8988T (cell line): Measurements from ENCODE around the gene DSN1.
"Not testable (repeated sequence)": the region's sequence is repeated elsewhere in the genome, so short reads cannot be mapped to it uniquely, and the experiment has no call there.

ENCODE experiments used
- DNase-seq: peaks from one replicate; pipeline ENCODE4 v3.0.0; 2011

DSN1 gene, protein sequence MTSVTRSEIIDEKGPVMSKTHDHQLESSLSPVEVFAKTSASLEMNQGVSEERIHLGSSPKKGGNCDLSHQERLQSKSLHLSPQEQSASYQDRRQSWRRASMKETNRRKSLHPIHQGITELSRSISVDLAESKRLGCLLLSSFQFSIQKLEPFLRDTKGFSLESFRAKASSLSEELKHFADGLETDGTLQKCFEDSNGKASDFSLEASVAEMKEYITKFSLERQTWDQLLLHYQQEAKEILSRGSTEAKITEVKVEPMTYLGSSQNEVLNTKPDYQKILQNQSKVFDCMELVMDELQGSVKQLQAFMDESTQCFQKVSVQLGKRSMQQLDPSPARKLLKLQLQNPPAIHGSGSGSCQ

DNA sequence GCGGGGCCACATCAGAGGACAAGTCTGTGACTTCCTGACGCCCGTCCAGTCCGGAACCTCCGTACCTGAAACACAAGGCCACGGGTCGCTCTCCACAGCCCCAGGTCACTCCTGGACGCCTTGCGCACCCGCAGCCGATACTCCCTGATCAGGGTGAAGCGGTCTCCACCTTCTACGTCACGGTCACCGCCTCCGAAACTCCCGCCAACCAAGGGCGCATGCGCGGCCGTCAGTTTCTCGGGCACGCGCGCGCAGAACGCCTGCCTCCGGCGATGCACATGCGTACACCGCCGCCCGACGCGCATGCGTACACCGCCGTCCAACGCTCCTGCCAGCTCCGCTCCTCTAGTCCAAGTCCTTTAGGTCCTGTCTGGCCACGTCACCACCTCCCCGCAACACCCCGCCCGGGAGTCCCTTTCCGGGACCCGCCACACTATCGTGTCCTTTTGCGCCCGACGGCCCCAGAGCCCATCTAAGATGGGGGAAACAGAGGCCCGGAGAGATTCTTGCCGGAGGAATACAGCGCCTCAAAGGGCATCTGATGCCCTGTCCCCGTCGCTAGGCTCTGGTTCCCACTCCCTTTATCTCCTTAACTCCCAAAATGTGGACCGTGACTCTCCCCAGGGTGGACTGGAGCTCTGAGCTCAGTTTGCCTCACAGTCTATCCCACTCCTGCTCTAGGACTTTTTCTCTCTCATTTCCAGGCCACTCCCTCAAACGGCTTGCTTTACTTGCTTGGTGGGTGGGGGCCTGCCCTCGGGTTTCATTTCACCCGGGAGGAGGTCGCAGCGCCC, at the start of gene DSN1:
DSN1 (minus strand) TSS at position 167 of the 794 bp plus-strand sequence. CDS start 2,305 bp downstream, outside the sequence.
- peak; percentile 80 for DNase-seq

DNA sequence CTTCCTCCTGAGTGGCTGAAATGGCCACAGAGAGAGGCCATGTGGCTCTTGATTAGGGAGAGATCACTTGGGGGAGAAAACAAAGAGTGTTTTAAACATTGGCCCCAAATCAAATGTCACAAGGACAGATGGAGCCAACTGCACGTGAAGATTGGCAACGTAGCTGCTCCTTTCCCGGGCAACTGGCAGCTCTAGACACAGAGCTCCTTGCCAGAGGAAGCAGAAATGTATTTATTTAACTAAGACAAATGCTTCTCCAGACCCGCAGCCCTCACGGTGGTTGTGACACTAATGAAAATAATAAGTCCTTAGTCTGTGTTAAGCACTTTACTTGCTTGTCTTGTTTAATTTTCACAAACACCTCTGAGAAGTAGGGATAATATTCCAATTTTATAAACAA, 49.6 kb upstream of the DSN1 start:
- DNase-seq, result no peak

DNA sequence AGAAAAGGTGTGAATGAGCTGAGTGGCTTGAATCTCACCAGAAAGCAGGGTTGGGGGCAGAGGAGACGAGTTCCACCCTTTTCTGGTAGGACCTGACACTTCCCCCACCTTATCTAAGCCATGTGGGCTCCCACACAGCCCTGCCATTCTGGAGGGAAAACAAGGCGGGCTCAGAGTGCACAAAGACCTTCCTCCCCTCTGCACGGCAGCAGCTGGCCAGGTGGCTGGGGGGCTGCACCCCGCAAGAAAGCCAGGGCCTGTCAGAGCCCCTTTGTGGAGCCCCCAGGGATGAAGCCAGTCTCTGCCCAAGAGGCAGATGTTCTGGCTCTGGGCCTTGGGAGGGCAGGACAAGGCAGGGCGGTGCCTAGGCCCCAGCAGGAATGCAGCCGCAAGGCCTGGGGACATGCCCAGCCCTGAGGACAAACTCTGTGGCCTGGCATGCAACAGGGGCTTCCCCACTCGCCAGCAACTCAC, 48.4 kb upstream of the DSN1 start:
- no peak for DNase-seq

DNA sequence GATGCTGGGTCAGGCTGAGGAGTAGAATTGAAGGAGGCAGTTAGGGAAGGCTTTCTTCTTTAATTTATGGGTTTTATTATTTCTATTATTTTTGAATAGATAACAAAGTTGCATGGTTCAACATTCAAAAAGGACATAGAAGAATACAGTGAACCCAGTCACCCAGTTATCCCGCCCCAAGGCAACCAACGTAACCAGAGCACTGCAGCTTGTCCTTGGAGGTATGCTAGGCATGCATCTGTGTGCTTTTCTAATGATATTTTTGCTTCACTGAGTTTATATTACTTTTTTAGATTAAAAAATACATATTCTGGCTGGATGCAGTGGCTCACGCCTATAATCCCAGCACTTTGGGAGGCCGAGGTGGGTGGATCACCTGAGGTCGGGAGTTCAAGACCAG, 47.4 kb upstream of the DSN1 start:
- no peak for DNase-seq

DNA sequence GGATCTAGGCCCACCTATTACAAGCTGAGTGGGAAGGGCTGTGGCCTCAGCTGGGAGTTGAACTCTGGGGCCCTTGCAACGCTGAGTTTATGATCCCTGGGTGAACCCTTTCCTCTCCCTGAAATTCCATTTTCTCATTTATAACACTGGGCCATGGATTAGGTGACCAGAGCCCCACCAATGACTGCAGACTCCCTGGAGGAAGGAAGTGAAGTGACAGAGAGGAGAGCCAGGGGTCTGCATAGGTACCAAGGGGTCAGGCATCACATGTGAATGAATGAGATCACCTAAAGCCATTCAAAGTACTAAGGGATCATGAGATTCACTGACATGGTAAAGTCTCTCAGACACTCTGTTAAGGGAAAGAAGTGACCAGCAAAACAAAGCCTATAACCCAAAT, 46.5 kb upstream of the DSN1 start:
- no peak for DNase-seq

DNA sequence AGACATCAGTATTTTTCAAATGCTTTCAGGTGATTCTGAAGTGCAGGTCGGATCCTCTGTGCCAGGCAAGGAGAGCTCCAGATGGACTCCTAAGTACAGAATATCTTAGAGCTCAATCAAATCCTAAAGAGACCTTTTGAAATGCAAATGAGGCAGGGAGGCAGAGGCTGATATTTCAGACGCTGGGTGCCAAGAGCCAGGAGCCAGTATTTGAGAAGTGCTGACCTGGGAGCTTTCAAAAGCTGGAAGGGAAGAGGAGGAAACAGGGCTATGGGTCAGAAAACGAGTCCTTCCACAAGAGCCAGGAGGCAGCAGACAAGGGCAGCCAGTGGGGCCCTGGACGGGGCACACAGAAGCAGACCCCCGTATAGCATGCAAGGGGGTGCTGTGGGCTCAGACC, 46.1 kb upstream of the DSN1 start:
- DNase-seq, result no peak

DNA sequence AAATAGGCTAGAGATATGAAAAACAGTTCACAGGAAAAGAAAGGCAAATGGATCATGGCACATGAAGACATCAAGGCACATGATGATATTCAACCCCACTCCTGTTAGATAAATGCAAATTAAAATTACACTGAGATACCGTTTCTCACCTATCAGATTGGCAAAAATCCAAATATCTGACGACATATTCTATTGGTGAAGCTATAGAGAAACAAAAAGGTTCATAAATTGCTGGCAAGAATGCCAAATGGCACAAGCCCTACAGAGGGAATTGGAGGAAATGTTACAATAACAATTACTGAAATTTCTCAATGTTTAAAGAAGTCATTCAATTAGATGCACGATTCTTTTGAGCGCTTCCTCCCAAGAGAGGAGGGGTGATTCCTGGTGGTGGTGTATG, 45.3 kb upstream of the DSN1 start:
- no peak for DNase-seq

DNA sequence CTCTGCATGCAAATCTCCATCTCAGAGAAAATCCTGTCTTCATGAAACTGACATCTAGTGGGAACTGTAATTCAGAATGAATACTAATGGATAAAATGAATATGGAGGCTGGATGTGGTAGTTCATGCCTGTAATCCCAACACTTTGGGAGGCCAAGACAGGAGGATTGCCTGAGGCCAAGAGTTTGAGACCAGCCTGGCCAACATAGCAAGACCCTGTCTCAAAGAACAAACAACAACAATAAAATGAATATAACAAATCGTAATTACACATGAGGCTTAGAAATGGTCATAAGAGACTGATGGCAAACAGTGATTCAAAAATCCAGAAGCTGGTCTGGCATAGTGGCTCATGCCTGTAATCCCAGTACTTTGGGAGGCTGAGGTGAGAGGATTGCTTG, 44.6 kb upstream of the DSN1 start:
- no peak for DNase-seq

DNA sequence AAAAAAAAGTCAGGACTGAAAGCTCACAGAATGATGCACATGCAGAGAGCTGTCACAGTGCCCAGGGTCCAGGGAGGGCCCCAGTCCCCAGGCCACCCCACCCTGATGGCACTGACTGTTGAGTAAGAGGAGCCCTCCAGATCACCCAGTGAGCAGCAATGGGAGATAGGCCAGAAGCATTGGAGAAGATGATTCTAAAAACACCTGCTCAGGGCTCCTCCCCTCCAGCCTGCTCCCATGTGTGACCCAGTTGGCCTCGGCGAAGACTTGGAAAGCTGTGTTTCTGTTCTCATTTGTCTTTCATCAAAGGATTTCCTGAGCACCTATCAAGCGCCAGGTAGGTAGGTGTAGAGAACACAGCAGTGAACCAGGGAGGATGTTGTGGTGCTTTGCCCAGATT, 43.9 kb upstream of the DSN1 start:
- no peak for DNase-seq

DNA sequence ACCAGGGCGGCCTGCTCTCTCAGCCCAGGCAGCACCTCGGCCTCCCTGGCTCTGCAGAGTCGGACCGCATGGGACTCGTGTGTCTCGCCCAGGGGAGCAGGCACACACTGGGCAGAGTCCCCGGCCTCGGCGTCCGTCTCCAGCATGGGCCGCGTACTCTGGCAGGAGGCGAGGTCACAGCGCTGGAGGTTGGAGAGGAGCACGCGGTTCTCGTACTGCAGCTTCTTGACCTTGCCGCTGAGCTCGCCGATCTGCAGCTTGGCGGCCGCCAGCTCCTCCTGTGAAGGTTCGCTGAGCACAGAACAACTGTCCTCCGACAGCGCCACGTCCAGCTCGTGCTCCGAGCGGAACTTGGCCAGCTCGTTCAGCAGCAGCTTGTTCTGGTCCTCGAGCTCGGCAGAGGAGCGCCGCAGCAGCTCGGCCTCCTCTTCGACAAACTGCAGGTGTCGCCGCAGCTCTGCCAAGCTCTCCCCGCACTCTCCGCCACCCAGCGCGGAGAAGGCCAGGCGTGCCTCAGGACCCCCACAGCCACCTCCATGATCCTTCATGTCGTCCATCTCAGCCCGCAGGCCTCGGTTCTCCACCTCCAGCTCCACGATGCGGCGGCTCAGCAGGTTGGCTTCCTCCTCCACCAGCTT, 42.0 kb upstream of the DSN1 start:
- DNase-seq, result no peak

DNA sequence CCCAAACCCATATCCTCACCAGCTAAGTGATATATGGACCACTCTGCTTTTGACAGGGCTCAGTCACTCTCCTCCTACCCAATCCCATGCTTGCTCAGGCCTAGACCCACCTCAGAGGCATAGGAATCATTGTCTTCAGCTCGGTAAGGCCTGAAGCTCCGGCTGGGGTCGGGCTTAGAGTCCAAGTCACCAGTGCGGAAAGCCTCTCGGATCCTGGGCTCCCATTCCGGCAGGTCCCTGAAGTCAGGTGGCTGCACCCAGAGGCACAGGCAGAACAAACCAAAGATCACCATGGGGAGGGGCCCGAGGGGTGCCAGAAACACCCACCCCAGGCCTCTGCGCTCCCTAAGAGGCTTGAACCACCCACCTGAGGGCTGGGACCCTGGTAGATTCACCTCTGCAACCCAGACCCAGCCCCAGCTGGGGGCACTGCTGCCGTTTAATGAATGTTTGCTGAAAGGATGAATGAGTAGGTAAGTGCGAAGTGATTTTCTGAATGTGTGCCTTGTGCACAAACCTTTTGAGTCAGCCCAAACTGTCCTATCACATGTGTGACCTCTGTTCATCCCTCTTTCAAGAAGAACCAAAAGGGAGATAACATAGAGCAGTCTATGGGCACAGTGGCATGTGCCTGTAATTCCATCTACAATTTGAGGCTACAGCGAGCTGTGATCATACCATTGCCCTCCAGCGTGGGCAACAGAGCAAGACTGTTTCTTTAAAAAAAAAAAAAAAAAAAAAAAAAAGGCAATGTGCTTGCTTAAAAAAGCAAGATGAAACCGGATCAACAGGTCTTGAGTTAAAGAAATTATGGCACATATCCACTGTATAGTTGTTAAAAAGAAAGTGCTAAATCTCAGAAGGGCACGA, 39.3 kb upstream of the DSN1 start:
- DNase-seq, result no peak

DNA sequence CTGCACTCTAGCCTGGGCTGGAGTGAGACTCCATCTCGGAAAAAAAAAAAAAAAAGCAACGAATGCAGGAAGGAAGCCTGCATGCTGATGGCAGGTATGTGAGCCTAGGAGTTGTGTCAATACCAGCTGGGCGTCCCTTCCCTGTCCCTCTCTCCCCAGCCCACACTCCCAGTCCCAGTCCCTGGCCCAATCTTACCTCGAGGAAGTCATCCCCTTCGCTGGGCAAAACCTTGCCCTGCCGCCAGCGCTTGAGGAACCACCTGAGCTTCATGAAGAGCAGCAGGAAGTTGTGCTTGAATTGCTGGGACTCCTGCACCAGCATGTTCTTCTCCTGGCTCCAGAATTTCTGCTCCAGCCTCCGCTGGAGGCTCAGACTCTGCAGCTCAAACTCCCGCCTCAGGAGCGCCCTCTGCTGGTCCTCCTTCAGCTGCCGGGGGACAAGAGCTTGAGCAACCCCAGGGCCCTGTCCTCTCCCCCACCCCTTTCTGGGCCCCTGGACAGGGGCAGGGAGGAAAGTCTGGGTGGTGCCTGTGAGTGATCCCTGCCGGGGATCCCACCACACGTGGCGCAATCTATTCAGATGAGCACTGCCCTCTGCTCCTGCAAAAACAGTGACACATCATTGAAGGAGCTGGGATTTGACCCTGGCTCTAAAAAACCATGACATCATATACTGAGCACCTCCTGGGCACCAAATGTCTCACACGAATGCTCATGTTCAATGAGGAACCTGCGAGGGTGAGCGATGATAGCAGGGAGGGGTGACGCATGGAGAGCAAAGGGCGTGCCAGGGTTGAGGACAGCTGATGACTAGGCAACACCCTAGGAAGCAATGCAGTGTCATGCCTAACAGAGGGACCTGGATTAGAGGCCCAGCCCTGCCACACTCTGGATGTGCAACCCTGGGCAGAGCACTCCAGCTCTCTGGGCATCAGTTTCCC, 35.0 kb upstream of the DSN1 start:
- DNase-seq, result peak; percentile 83

DNA sequence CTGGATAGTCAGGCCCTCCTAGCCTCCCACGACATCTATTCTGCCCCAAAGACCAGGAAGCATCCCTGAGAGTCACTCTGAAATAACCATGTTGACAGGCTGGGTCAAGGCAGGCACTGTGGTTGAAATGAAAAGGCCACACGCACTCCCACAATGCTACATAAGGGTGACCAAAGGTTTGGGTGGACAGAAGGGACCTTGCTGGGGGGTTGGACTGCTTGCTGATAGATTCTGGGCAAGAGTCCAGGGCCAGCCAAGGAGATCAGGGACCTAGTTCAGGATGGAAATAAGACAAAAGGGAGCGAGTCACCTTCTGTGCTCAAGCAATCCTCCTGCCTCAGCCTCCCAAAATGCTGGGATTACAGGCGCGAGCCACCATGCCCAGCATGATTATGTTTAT, 32.5 kb upstream of the DSN1 start:
- DNase-seq, result no peak

DNA sequence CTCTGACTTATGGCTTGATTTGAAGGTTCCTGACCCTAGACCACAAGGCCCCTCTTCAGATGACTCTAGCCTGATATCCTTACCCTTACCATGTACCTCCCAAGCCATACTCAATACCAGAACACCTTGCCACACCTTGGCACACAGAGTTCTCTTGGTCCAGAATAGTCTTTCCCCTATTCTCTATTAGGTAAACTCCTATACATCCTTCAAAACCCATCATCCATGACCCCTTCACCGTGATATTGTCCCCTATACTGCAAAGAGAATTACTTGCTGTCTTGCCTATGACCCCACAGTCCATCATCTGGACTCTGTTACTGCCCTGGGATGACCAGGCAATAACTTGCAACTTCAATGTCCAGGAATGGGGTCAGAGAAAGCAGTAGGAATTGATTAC, 31.8 kb upstream of the DSN1 start:
- DNase-seq, result no peak

DNA sequence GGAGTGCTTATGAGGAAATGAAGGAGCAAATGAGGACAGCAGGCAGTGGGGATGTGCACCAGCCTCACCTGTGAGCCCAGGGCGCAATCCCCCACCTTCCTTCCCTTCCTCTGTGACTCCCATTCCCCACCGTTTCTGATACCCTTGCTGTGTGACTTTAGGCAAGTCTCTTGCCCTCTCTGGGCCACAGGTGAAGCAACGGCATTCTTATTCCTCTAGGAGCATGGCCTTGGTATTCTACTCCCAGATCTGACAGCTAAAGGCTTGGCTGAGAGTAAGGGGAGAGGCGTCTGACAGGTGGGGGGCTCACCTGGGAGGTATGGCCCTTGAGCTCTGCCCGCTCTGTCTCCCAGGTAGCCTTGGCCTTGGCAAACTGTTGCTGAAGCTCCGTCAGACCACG, 30.9 kb upstream of the DSN1 start:
- DNase-seq, result no peak

DNA sequence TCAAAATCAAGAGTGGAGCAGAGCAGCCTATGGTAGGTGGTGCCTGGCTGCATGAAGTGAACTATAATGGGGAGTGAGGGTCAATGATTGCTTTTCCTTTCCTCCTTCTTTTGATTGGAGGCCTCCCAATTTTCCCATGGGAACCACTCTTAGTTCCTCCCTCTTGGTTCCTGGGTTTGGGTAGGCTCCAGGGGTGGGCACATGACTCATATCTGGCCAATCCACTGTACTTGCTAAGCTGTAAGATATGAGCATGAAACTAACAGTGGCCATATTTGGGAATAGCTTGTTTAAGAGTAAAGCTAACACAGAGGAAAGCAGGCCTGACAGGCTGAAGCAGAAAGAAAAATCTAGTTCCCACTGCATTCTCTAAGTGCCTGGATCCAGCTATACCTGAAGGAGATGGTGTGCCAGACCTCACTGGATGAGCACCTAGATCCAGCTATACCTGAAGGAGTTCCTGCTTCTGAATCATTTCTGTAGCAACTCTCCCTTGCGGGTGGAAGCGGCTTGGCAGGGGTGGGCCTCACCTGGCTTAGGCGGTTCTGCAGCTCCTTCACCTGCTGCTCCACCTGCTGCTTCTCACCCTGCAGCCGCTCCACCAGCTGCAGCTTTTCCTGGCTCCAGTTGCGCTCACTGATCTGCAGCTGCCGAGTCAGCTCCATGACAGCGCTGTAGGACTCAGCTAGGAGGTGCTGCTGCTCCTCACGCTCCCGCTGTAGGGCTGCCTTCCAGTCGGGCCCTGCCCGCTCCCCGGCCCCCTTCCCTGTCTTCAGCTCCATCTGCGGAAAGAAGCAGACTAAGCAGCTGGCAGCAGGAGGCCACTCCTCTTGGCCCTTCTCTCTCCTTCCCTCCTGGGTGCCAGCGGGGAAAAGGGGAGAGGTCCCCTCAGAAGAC, 29.0 kb upstream of the DSN1 start:
- no peak for DNase-seq

DNA sequence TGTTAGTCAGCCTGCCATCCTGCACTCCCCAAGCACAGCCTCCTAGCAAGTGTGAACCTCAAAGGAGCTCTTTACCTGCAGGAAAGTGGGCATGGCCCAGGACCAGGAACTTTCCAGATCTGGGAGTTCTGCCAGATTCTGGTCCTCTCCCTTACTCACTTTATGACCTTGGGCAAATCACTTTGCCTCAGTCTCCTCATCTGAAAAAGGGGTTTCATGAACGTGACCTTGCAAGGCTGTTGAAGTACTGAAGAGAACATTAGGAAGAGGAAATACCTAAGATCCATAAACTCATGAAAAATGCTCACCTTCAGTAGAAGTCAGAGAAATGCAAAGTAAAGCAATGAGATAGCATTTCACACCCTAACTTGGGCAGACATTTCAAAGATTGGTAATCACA, 26.8 kb upstream of the DSN1 start:
- DNase-seq, result no peak

DNA sequence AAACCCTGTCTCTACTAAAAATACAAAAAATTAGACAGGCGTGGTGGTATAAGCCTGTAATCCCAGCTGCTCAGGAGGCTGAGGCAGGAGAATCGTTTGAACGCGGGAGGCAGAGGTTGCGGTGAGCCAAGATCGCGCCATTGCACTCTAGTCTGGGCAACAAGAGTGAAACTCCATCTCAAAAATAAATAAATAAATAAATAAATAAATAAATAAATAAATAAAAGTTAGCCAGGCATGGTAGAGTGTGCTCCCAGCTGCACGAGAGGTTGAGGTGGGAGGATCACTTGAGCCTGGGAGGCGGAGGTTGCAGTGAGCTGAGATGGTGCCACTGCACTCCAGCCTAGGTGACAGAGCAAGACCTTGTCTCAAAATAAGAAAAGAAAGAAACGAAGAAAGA, 25.8 kb upstream of the DSN1 start:
- DNase-seq, result not testable (repeated sequence)

DNA sequence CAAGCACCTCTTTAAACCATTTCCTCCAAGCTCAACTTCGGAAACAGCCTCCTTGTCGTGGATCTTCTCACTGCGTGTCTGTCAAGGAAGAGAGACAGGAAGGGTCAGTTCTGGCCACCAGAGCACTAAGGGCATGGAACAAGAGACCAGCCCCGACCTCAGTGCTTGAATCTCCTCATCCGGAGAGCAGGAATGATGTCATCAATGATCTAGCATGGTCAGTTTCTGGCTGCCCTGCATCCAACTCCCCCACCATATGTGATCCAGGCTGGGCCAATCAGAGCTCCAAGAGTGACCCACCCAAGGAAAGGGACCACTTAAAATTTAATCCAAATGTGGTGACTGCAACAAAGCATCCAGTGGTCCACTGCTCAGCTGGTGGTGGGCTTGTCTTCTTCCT, 23.3 kb upstream of the DSN1 start:
- no peak for DNase-seq

DNA sequence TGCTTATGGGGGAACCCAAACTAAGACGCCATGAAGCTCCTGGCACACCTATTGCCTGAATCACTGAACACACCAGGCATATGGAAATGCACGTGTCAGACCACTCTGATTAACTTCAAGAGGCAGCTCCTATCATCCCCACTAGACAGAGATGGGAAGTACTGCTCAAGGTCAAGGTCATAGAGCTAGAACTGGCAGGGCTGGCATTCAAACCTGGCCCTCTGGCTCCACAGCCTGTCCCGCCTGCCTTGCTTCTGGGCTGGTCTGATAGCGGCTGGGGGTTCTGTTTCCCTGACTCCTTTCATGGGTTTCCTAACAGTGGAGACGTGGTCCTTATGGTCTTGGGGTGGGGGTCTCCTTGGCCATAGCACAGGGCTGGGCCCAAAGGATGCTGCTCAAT, 22.6 kb upstream of the DSN1 start:
- DNase-seq, result no peak

DNA sequence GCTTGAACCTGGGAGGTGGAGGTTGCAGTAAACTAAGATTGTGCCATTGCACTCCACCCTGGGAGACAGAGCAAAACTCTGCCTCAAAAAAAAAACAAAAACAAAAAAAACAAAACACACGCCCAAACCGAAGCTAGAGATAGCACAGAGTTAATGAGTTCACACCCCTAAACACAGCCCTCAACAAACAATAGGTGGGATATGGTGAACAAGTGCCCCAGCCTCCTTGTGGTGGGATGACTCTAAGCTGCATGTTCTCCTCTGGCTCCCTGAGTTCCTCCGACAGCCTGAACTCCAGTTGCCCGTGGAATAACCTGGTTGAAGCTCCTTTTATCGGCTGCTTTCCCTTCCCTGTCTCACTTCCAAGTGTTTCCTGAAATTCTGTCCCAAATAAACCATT, 22.1 kb upstream of the DSN1 start:
- DNase-seq, result no peak
